ENCODE data around the gene MED9. TPM values are rescaled to one million over a fixed set of nuclear protein-coding genes. Genes with fewer than 3 reads are reported as not detected.

MED9 gene
- total and polyA plus RNA-seq, 2 of the 4 experiments (the other 2 are of a cell fraction), result 6.1 to 10.1 TPM

- Histone ChIP-seq H3K14ac (replicated peaks; ENCODE audit: low read depth, low read length) (no peak overlapping the region), H3K79me1 (ENCODE audit: low read depth in 1 of 2, low read length in 2 of 2) (0 out of 4 replicates have a peak, but pooled peaks cover 0 to 3% of the 10 kb centered on the region in 2 experiments), H3K4me2 (ENCODE audit: low read depth, low read length) (no peak overlapping the region), H2BK5ac (ENCODE audit: low read depth, low read length, poor library complexity, severe bottlenecking) (no peak overlapping the region), H3K27me3 (ENCODE audit: control insufficient read depth, insufficient read depth, low read length) (no peaks in the 10 kb centered on the region; the same call in 1 of the 2 replicates), H3K4me3 (ENCODE audit: insufficient read depth, low read depth, low read length) (no peak overlapping the region), H3K9ac (ENCODE audit: low read depth, low read length) (no peak overlapping the region), H3K4ac (ENCODE audit: low read depth, low read length) (no peak overlapping the region), H3K36me3 (ENCODE audit: control insufficient read depth, insufficient read depth, low read length) (no peaks in the 10 kb centered on the region), H2BK20ac (ENCODE audit: low read depth, low read length) (no peak overlapping the region), H4K8ac (ENCODE audit: low read depth in 2 of 2, low read length in 2 of 2) (no peak overlapping the region), H3K9me1 (ENCODE audit: insufficient read depth, low read length) (no peaks in the 10 kb centered on the region), H2AK5ac (ENCODE audit: low read depth, low read length) (no peak overlapping the region), H3K4me1 (ENCODE audit: control insufficient read depth, insufficient read depth, low read length) (no peaks in the 10 kb centered on the region), H4K20me1 (ENCODE audit: insufficient read depth, low read length) (no peaks in the 10 kb centered on the region; the same call in 1 of the 2 replicates), H3K18ac (ENCODE audit: low read depth, low read length) (no peak overlapping the region), H4K5ac (ENCODE audit: low read depth, low read length) (no peak overlapping the region), H2BK15ac (ENCODE audit: low read depth, low read length) (no peak overlapping the region), H3K23ac (ENCODE audit: low read depth, low read length) (no peak overlapping the region), H2BK120ac (ENCODE audit: low read depth, low read length) (no peak overlapping the region), H2AFZ (replicated peaks; ENCODE audit: low read length, poor library complexity) (no peak overlapping the region), H4K91ac (ENCODE audit: insufficient read depth, low read depth, low read length) (no peak overlapping the region), H2AK9ac (replicated peaks; ENCODE audit: low read depth, low read length, poor library complexity) (no peak overlapping the region), H3K56ac (ENCODE audit: extremely low read depth, insufficient read depth, low read length) (no peak overlapping the region), H3K9me3 (ENCODE audit: control insufficient read depth, insufficient read depth, low read length) (no peaks in the 10 kb centered on the region), H3K27ac (ENCODE audit: insufficient read depth, low read length) (no peak overlapping the region)
- no peak for TF ChIP-seq BHLHE40 (IDR thresholded peaks at IDR 0.05; ENCODE audit: low read depth, low read length)
- no peak for TF ChIP-seq MXI1 (IDR thresholded peaks at IDR 0.05; ENCODE audit: borderline replicate concordance, low read depth, low read length)
- no peak for TF ChIP-seq POLR2A (IDR thresholded peaks at IDR 0.05; ENCODE audit: low read depth, low read length)
- TF ChIP-seq SMC3 (IDR thresholded peaks at IDR 0.05; ENCODE audit: low read depth, low read length), result no peak
- DNase-seq (no peak), ATAC-seq (ENCODE audit: low read depth) (no peak)
- no TSS peak for BruUV-seq (replicated peaks)
- intact Hi-C loops (cut with micrococcal nuclease) (no loop called here), in situ Hi-C loops (cut with MboI; ENCODE audit: low sequenced_read_pairs) (no loop called here), dilution Hi-C loops (cut with HindIII; ENCODE audit: low sequenced_read_pairs, unreplicated experiment) (no loop called here)
- POLR2A ChIA-PET (ENCODE audit: unreplicated experiment), result no interaction called here
- 90% methylated on average over 3 of the region's 6 CpGs; no CpG with 5 or more reads in 1 of the 2 experiments for WGBS, 2 experiments (ENCODE audit: extremely low coverage in 2 of 2, insufficient read length in 1 of 2)
- CTCF ChIA-PET, result no interaction called here
Measured at GRCh38 chr17:17525956-17526355, 49.2 kb downstream of the MED9 start.
